OCI-LY7 (cell line): ENCODE measurements around the gene PRKG1.

Source experiments
- EZH2phosphoT487 ChIP-seq: fragments of 200-600 bp; sonication (generic); IDR thresholded peaks from 2 replicates; pipeline ENCODE4 v1.6.1; 2018; ENCODE audit warnings: low read depth, borderline replicate concordance, mild to moderate bottlenecking, mixed run types, antibody characterized with exemption, low read length, moderate library complexity, mixed read lengths
- TF ChIP-seq, protein P1 (sequence below): fragments of 200-600 bp; sonication (generic); conservative IDR thresholded peaks from 2 replicates; pipeline ENCODE4 v1.5.1; 2014; ENCODE audit warnings: mild to moderate bottlenecking, antibody characterized with exemption, low read length, moderate library complexity, mixed read lengths

- TF ChIP-seq, protein P1, sequence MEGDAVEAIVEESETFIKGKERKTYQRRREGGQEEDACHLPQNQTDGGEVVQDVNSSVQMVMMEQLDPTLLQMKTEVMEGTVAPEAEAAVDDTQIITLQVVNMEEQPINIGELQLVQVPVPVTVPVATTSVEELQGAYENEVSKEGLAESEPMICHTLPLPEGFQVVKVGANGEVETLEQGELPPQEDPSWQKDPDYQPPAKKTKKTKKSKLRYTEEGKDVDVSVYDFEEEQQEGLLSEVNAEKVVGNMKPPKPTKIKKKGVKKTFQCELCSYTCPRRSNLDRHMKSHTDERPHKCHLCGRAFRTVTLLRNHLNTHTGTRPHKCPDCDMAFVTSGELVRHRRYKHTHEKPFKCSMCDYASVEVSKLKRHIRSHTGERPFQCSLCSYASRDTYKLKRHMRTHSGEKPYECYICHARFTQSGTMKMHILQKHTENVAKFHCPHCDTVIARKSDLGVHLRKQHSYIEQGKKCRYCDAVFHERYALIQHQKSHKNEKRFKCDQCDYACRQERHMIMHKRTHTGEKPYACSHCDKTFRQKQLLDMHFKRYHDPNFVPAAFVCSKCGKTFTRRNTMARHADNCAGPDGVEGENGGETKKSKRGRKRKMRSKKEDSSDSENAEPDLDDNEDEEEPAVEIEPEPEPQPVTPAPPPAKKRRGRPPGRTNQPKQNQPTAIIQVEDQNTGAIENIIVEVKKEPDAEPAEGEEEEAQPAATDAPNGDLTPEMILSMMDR: no peak
- no peak for TF ChIP-seq EZH2phosphoT487
Measured at GRCh38 chr10:51860257-51860656, 786.0 kb downstream of the PRKG1 start.
